HepG2 (cell line): Measurements from ENCODE around the gene TMEM130.

Experiments used
- BATF2 ChIP-seq: sonication (generic); formaldehyde crosslinking; IDR thresholded peaks from 2 replicates; pipeline ENCODE4 v1.8.0; 2022; ENCODE audit warnings: mild to moderate bottlenecking, missing genetic modification reagents, moderate library complexity
- ELF4 ChIP-seq: sonication (generic); formaldehyde crosslinking; IDR thresholded peaks from 2 replicates; pipeline ENCODE4 v1.5.0; 2020; ENCODE audit warnings: missing genetic modification reagents, mild to moderate bottlenecking, moderate library complexity, borderline replicate concordance
- EZH2 ChIP-seq: conservative IDR thresholded peaks from 2 replicates; pipeline ENCODE4 v1.6.1; 2012; ENCODE audit warnings: mild to moderate bottlenecking, low read depth, low read length, moderate library complexity
- HDAC1 ChIP-seq: sonication (generic); formaldehyde crosslinking; IDR thresholded peaks from 2 replicates; pipeline ENCODE4 v1.5.1; 2020; ENCODE audit warnings: mild to moderate bottlenecking, missing genetic modification reagents
- JUNB ChIP-seq: sonication (generic); formaldehyde crosslinking; IDR thresholded peaks from 2 replicates; pipeline ENCODE4 v1.8.0; 2022; ENCODE audit warnings: missing genetic modification reagents, mild to moderate bottlenecking, borderline replicate concordance
- KDM2A ChIP-seq: sonication (generic); formaldehyde crosslinking; IDR thresholded peaks from 2 replicates; pipeline ENCODE4 v1.4.0; 2020; ENCODE audit warnings: low read depth, missing genetic modification reagents, borderline replicate concordance
- MAX ChIP-seq: IDR thresholded peaks from 2 replicates; pipeline ENCODE4 v1.6.1; 2012; ENCODE audit warnings: inconsistent platforms
- MXI1 ChIP-seq: IDR thresholded peaks from 3 replicates; pipeline ENCODE4 v1.6.1; 2012; ENCODE audit warnings: low read depth, low read length, inconsistent platforms, borderline replicate concordance
- MYC ChIP-seq: sonication (generic); formaldehyde crosslinking; IDR thresholded peaks from 2 replicates; pipeline ENCODE4 v1.9.0; 2021; ENCODE audit warnings: missing genetic modification reagents, borderline replicate concordance
- NFE2 ChIP-seq: sonication (generic); formaldehyde crosslinking; IDR thresholded peaks from 2 replicates; pipeline ENCODE4 v1.4.0; 2020; ENCODE audit warnings: missing genetic modification reagents
- NFYC ChIP-seq: IDR thresholded peaks from 2 replicates; pipeline ENCODE4 v1.6.1; 2016; ENCODE audit warnings: missing genetic modification reagents, missing compliant biosample characterization
- SPEN ChIP-seq: sonication (generic); formaldehyde crosslinking; IDR thresholded peaks from 2 replicates; pipeline ENCODE4 v1.5.1; 2020; ENCODE audit warnings: low read depth, mild to moderate bottlenecking, missing genetic modification reagents
- TRAFD1 ChIP-seq: sonication (generic); formaldehyde crosslinking; IDR thresholded peaks from 2 replicates; pipeline ENCODE4 v1.5.1; 2020; ENCODE audit warnings: missing genetic modification reagents, mild to moderate bottlenecking, borderline replicate concordance
- ZNF572 ChIP-seq: sonication (generic); formaldehyde crosslinking; IDR thresholded peaks from 2 replicates; pipeline ENCODE4 v1.5.1; 2020; ENCODE audit warnings: mild to moderate bottlenecking, missing genetic modification reagents

GRCh38 chr7:98828368-98828767, 41.4 kb downstream of the TMEM130 start:
- TF ChIP-seq NFE2 (CRISPR knock-in tag), result no peak
- TF ChIP-seq EZH2, result no peak
- no peak for TF ChIP-seq ZNF572 (CRISPR knock-in tag)
- no peak for TF ChIP-seq HDAC1
- no peak for TF ChIP-seq SPEN (CRISPR knock-in tag)
- no peak for TF ChIP-seq JUNB
- TF ChIP-seq MYC, result no peak
- no peak for TF ChIP-seq MAX
- TF ChIP-seq BATF2 (CRISPR knock-in tag), result no peak
- TF ChIP-seq TRAFD1 (CRISPR knock-in tag), result no peak
- TF ChIP-seq ELF4 (CRISPR knock-in tag), result no peak
- TF ChIP-seq KDM2A (CRISPR knock-in tag), result no peak
- no peak for TF ChIP-seq MXI1
- TF ChIP-seq NFYC (CRISPR knock-in tag), result no peak
